Epithelial cell of proximal tubule (primary cell): Measurements from ENCODE around the gene CXorf49B. TPM values are rescaled to one million over a fixed set of nuclear protein-coding genes. Genes with fewer than 3 reads are reported as not detected.
"Not testable (repeated sequence)": the region's sequence is repeated elsewhere in the genome, so short reads cannot be mapped to it uniquely, and the experiment has no call there.

ENCODE experiments used
- DNase-seq: peaks from one replicate; pipeline ENCODE4 v3.0.0-alpha.2; 2011; ENCODE audit warnings: low read depth
- H3K4me3 ChIP-seq: 2 replicates; pipeline ENCODE4 v1.5.1; 2011; ENCODE audit warnings: low read depth, mild to moderate bottlenecking, low read length
- total RNA-seq: library from RNA; depleted of rRNA; stranded (reverse); fragments of >200 nt; gene quantifications from 2 replicates; pipeline ENCODE4 v1.2.3, GENCODE V29; 2015

Gene CXorf49B
- not detected in 2 replicates for total RNA-seq

GRCh38 chrX:71763049-71763448 lies at the start of gene CXorf49B:
TSS of gene CXorf49B (plus strand) at chrX:71763349. CDS start at chrX:71763424, 75 bp downstream.
- DNase-seq, H3K4me3 ChIP-seq: not testable (repeated sequence)

GRCh38 chrX:71714064-71714463 lies 49.1 kb upstream of the CXorf49B start:
- H3K4me3 ChIP-seq, DNase-seq: not testable (repeated sequence)

GRCh38 chrX:71715551-71715950 lies 47.6 kb upstream of the CXorf49B start:
- H3K4me3 ChIP-seq, DNase-seq: not testable (repeated sequence)

- DNase-seq, H3K4me3 ChIP-seq: not testable (repeated sequence)
Measured at GRCh38 chrX:71716323-71716722, 46.8 kb upstream of the CXorf49B start.

GRCh38 chrX:71718185-71718584 lies 45.0 kb upstream of the CXorf49B start, which contains the start of gene CXorf49:
TSS of gene CXorf49 (minus strand) at chrX:71718285. CDS start at chrX:71718151, 134 bp downstream.
- not testable (repeated sequence) for H3K4me3 ChIP-seq, DNase-seq

- not testable (repeated sequence) for DNase-seq, H3K4me3 ChIP-seq
Measured at GRCh38 chrX:71719195-71719594, 44.0 kb upstream of the CXorf49B start.

- H3K4me3 ChIP-seq, DNase-seq: not testable (repeated sequence)
Measured at GRCh38 chrX:71720289-71720886, 42.8 kb upstream of the CXorf49B start.

- H3K4me3 ChIP-seq, DNase-seq: not testable (repeated sequence)
Measured at GRCh38 chrX:71760688-71761281, 2.4 kb upstream of the CXorf49B start.

- not testable (repeated sequence) for H3K4me3 ChIP-seq, DNase-seq
Measured at GRCh38 chrX:71764832-71765231, 1.7 kb downstream of the CXorf49B start.

- not testable (repeated sequence) for DNase-seq, H3K4me3 ChIP-seq
Measured at GRCh38 chrX:71765613-71766012, 2.5 kb downstream of the CXorf49B start.

GRCh38 chrX:71767134-71767533 lies 4.0 kb downstream of the CXorf49B start:
- not testable (repeated sequence) for H3K4me3 ChIP-seq, DNase-seq

- DNase-seq, H3K4me3 ChIP-seq: not testable (repeated sequence)
Measured at GRCh38 chrX:71778322-71778721, 15.2 kb downstream of the CXorf49B start.

GRCh38 chrX:71782225-71782949 lies 19.2 kb downstream of the CXorf49B start:
- H3K4me3 ChIP-seq, DNase-seq: not testable (repeated sequence)

GRCh38 chrX:71782950-71783299 lies 19.8 kb downstream of the CXorf49B start:
- H3K4me3 ChIP-seq, DNase-seq: not testable (repeated sequence)

GRCh38 chrX:71783569-71784347 lies 20.6 kb downstream of the CXorf49B start:
- H3K4me3 ChIP-seq, DNase-seq: not testable (repeated sequence)

GRCh38 chrX:71784348-71784983 lies 21.3 kb downstream of the CXorf49B start:
- H3K4me3 ChIP-seq, DNase-seq: not testable (repeated sequence)

GRCh38 chrX:71806450-71806849 lies 43.3 kb downstream of the CXorf49B start:
- DNase-seq, H3K4me3 ChIP-seq: not testable (repeated sequence)
